GM21360 (cell line): ENCODE measurements around the gene NIP7.

Experiments used
- ATAC-seq: cut with Tn5 transposase; IDR thresholded peaks from one replicate; pipeline ENCODE4 v1.9.1; 2021; ENCODE audit warnings: mild to moderate bottlenecking, moderate library complexity; ENCODE audit not compliant: unreplicated experiment

The NIP7 gene

GRCh38 chr16:69384974-69385373 is 45.4 kb downstream of the NIP7 start:
- no peak for ATAC-seq

DNA sequence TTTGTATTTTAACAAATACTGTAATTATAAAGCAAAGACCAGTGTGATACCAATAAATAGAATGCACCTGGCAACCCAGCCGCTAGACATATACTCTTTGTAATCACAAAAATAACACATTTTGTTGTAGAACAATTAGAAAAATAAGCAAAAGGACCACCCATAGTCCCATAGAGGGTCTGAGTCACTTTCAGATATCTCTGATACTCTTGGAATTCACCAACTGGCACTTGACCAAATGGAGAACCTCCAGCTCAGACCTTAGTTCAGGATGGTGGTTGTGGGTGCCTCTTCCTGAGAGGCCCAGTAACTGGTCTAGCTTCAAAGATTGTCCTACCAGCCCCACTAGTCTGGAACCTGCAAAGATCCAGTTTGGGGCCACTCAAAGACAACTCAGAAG is 47.0 kb downstream of the NIP7 start:
- no peak for ATAC-seq
